Stromal cell of bone marrow (primary cell): Measurements from ENCODE around the gene FNDC10.
A peak's percentile ranks its signal among the peaks of the same experiment; 100 is the strongest.
"Not testable (repeated sequence)": the region's sequence is repeated elsewhere in the genome, so short reads cannot be mapped to it uniquely, and the experiment has no call there.

Source experiments
- DNase-seq: peaks from one replicate; pipeline ENCODE4 v3.0.0-alpha.2; 2012; ENCODE audit warnings: low read depth

FNDC10 gene

DNA sequence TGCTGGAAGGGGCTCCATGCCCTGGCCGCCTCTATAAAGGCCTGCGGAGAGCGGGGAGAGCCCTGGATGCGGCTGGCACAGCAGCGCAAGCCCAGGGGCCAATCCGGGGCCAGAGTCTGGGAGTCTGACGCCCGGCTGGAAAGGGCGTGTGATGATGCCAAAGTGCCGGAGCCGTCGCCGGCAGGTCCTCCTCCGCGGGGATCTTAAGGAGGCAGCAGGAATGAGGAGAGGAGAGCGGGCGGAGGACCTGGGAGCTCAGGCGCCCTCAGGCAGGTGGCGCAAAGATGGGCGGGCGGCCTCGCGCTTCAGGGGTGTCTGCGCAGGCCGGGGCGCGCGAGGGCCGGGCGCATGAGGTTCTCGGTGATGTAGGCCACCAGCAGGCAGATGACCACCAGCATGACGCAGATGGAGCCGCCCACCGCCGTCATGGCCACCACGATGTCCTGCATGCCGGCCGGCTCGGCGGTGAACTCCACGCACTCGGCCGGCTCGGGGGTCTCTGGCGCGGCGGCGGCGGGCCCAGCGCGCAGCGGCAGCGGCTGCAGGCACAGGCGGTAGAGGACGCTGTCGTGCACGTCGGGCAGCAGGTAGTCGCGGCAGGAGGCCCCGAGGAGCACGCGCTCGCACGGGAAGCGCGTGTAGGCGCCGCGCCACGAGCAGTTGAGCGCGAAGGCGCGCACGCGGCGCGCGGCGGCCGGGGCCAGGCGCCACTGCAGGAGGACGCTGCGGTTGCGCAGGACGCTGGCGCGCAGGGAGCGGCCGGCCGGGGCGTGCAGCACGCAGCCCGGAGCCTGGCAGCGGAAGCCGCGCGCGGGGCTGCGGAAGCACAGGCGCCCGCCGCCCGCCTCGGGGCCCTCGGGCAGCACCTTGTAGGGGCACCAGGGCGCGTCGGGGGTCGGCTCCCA lies 653 bp downstream of the FNDC10 start:
- DNase-seq, result no peak

DNA sequence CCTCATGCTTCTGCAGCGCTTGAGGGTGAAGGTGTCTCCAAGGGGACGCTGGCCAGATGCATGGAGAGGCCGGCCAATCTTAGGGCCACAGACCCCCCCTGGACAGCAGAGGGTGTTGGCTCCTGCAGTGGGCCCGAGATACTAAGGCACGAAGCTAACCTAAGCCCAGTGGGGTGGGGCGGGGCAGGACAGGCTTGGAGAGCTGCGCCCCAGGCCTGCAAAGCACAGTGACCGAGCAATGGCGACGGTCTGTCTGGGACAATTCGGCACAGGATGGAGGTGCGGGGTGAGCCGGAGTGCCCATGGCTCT lies 1.3 kb downstream of the FNDC10 start:
- no peak for DNase-seq

DNA sequence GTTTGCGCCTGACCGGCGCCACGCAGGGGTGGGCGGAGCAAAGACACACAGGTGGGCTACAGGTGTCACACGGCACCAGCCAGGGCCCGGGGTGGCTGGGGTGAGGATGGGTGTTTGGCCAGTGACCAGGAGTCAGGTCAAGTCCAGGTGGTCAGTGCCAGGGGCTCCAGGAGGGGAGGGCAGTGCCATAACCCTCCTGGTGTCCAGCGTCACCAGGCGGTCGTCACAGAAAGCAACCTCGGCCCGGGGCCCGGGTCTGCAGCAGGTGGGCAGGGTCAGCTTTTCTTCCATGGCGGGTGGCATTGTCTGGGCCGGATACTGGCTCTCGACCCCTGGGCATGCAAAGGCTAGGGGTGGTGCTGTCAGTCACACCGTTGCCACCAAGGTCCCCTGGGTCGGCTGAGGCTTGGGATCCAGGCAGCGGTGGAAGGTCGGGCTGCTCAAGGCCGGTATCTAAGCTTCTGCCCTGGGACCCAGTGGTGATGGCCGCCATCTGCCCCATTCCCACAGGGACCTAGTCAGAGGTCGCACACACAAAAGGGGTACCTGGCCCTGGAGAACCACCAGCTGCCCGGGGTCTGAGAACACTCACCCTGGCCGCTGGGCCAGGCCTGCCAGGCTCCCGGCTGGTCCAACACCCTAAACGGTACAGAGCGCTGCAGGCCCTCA lies 1.8 kb downstream of the FNDC10 start:
- no peak for DNase-seq

DNA sequence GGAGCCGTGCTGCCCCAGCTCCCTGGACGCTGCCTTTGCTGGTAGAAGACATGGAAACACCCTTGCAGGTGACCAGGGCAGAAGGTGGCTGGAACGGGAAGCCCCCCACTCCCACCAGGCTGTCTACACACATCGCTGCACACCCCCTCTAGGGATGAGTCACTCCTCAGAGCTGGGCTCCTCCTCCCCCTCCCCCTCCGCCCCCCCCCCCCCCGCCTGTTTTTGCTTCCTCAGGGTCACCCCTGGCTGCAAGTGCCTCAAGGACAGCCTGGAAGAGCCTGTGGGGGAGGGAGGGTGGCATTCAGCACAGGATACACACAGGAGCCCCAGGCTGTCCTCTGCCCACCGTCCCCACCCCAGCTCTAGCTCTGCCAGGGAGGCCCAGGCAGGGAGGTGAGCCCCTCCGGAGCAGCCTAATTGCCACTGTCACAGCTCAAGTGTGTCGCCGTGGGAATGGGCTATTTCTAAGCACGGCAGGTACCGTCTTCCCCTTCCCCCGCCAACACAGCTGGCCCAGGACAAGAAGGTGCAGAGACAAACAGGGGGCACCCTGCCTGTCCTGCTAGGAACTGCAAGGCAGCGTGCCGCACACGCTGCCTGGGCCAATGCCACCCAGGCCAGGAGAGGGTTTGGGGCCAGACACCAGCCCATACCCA lies 2.5 kb downstream of the FNDC10 start:
- DNase-seq, result no peak

DNA sequence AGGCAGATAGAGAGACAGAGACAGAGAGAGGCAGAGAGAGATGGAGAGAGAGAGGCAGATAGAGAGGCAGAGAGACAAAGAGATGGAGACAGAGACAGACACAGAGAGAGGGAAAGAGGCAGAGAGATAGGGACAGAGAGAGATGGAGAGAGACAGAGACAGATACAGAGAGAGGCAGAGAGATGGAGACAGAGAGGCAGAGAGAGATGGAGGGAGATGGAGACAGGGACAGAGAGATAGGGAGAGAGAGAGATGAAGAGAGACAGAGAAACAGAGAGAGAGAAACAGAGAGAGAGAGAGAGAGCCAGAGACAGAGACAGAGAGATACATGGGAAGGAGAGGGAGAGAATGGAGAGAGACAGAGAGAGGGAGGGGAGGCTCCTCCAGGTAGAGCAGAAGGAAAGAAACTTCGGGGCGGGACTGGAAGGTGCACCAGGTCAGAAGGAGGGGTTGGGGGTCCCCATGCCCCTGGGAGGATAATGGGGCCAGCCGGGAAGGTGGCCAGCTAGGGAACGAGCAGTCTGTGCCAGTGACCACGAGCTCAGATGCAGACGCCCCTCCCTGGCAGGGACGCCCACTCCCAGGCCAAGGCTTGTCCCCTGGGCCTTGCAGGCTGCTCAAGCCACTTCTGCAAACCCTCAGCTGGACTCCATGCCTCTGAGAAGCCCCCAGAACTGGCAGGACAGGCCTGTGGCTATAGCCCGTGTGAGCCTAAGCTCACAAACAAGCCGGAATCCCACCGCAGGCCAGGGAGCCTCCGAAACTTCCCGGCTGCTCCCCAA lies 3.3 kb downstream of the FNDC10 start:
- no peak for DNase-seq

DNA sequence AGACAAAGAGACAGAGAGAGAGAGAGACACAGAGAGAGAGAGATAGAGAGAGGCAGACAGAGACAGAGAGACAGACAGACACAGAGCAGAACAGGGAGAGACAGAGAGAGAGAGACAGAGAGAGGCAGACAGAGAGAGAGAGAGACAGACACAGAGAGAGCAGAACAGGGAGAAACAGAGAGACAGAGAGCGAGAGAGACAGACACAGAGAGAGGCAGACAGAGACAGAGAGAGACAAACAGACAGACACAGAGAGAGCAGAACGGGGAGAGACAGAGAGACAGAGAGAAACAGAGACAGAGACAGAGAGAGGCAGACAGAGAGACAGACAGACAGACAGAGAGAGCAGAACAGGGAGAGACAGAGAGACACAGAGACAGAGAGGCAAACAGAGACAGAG lies 4.6 kb downstream of the FNDC10 start:
- DNase-seq, result not testable (repeated sequence)

DNA sequence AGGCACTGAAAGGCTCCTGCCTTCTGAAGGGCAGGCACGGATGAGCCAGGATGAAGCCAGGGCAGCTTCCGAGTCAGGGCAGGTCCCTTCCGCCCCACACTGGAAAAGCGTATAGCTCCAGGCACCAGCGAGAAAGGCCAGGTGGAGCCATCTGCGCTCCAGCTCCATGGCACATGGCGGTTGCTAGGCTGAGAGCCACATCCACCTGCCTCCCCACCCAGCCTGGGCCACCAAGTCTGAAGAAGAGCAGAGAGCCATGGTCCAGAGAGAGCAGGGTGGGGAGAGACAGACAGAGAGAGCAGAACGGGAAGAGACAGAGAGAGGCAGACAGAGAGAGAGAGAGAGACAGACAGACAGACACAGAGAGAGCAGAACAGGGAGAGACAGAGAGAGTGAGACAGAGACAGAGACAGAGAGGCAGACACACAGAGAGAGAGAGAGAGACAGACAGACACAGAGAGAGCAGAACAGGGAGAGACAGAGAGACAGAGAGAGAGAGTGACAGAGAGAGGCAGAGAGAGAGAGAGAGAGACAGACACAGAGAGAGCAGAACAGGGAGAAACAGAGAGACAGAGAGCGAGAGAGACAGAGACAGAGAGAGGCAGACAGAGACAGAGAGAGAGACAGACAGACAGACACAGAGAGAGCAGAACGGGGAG lies 5.2 kb downstream of the FNDC10 start:
- no peak for DNase-seq

DNA sequence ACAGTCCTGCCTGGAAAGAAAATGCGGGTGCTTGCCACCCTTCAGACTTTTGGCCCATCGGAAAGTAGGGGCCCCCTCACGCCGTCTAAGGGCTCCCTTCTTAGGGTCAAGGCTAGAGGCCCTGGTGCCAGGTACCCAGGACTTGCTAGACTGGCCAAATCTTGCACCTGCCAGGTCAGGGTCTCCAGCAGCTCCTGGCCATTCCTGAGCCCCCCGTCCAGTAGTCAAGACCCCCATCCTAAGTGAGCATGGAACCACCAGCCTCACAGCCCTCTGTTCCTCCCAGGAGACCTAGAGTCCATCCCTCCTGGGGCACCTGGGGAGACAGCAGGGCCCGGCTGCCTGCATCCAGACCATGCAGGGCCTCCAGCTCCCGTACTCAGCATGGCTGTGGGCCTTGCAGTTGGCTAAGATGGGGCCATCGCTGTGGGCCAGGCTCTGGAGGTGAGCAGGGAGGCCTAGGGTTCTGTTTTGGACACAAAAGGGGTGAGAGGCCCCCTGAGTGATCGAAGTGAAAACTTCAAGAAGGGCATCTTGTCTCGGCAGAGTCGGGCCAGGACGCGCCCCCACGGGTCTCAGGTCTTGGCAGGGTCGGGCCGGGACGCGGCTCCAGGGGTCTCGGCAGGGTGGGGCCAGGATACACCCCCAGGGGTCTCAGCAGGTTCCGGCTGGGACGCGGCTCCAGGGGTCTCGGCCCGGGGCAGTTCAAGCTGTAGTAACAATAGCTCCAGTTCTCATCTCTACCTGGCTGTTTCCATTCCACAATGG lies 5.9 kb downstream of the FNDC10 start:
- no peak for DNase-seq

DNA sequence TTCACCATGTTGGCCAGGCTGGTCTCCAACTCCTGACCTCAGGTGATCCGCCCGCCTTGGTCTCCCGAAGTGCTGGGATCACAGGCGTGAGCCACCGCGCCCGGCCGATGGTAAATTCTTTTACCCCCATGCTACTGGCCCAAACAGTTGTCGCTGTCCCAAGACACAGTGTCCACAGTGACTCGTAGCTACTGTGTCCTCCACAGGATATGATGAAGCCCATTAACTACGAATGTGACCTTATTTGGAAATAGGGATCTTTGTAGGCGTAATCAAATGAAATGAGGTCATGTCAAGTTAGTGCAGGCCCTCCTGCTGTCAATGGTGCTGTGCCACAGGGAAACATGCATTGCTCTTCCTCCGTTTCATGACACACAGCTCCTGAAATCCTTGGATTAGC lies 8.5 kb downstream of the FNDC10 start:
- no peak for DNase-seq

DNA sequence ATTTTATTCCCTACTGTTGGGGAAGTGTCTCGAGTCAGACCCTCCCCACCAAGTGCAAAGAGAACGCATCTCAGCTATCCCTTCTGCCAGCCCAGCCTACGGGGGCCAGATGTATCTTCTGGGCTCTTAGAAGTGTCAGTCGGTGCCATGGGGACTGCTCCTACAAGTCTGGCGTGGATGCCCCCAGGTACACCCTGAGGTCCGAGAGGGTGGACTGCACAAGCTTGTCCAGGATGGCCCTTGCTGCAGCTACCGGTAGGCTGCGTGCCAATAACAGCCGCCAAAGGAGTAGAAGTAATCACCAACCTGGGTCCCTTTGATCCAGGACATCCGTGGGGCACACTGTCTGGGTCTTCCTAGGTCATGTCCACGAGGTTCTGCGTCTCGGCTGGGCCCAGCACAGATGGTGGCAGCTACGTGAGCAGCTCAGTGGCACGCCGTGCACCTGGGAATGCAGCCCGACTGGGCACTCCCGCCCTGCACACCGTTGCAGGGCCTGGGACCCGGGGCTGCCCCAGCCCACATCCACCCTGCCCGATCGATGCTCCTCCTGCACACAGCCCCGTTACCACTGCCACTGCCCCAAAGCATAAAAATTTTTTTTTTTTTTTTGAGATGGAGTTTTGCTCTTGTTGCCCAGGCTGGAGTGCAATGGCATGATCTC lies 16.5 kb downstream of the FNDC10 start:
- no peak for DNase-seq

DNA sequence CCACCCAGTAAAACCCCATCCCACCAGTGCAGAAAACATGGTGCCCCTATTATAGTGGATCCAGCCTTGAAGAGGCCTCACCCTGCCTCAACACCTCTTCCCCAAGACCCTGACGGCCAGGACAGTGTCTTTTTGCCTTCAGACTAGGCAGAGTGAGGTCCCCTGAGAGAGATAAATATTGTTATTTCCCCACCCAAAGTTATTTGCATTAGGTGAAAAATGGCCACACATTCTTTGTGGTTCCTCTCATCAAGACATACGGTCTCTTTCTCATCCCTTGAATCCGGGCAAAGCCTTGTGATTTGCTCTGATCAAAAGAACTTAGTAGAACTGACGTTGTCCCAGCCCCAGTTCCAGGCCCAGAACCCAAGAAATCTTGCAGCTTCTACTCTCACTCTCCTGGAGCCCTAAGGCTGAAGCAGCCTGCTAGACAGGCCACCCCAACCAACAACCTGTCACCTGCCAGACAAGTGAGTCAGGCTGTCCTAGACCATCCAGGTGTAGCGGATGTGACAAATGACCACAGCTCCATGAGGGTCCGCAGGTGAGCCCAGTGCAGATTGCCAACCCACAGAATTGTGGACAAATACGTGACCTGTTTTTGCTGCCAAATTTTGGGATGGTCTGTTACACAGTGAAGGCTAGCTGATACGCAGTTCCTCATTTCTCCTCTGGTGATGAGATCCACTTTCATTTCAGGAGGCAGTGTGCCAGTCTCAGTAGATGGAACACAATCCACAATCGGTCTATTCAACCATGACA lies 17.2 kb downstream of the FNDC10 start:
- DNase-seq, result no peak

DNA sequence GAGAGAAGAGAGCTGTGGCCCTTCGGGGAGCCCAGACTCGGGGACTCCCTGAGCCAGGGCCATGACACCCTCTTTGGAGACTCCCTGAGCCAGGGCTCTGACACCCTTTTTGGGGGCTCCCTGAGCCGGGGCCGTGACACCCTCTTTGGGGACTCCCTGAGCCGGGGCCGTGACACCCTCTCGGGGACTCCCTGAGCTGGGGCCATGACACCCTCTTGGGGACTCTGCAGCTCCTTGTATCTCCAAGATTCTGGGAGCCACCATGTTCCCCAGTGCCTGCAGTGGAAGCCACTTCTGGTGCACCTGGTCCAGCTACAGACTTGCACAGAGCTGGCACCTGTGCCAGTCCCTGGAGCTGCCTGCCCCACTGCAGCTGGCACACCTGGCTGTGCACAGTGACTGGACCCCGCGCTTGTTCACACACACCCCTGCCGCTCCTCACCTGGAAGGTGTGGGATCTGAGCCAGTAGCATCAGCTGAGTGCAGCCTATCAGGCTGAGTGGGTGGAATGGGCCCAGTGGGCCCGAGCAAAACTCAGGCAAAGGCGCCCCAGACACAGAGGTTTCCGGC lies 21.5 kb downstream of the FNDC10 start:
- DNase-seq, result no peak

DNA sequence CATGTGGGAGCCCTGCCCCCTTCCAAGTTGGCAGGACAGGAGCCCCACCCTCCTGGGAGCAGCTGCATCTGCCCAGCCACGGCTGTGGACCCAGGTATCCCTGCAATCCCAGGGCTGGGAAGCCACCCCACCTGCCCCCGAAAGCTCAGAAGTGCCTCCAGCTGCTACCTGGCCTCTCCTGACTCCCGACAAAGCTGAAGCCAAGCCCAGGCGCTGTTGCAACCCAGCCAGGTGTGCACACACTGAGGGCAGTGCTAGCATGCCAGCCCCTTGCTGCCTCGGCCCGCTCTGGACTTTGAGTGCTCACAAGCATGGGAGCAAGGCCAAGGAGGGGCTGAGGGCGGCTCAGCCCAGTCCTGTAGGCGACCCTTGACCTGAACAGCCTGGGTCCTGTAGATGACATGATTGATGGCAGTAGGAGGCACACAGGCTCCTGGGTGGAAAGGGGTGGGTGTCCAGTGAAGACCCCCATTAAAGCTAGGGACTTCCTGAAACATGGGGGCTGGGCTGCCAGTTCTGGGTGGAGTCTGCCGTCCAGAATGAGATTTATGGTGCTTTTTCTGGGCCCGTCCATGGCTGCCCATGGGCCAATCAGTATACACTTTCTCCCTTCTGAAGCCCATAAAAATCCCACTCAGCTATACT lies 22.4 kb downstream of the FNDC10 start:
- DNase-seq, result no peak

DNA sequence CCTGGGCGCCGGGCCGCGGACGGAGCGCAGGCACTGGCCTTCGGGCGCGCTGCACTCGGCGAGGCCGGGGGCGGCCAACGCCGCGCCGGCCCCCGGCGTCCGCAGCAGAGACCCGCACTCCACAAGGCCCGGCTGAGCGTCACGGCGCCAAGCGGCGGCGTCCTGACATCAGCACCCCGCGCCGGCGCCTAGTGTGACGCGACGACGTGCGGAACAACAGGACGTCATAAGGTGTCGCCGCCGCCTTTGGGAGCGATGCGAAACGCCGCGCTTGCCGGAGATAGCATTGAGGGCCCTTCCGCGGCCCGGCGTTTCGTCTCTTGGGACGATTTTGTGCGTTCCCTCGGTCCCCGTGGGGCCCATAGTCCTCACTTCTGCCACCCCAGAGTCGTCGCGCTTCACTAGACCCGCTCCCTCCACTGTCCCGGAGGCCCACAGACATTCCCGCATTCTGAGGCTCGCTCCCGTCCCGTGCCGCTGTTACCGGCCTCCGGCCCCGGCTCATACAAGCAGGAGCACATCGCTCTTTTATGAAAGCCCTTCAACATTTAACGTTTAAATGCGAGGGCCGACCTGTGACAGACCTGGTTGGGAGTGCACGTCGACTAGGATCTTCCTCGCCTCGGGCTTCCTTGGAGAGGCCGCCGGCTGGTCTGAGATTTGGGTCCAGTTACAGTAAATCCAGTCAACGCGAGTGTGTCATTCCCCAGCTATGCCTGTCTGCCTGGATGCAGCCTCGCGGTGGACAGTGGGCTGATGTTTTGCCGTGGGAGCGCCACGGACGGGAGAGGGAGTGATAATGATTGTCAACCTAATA lies 25.0 kb downstream of the FNDC10 start, which contains the start of gene SSU72:
Gene SSU72 (minus strand): TSS at position 143 of the 817 bp plus-strand sequence. CDS start 306 bp downstream, outside the sequence.
- DNase-seq, result peak; percentile 78

DNA sequence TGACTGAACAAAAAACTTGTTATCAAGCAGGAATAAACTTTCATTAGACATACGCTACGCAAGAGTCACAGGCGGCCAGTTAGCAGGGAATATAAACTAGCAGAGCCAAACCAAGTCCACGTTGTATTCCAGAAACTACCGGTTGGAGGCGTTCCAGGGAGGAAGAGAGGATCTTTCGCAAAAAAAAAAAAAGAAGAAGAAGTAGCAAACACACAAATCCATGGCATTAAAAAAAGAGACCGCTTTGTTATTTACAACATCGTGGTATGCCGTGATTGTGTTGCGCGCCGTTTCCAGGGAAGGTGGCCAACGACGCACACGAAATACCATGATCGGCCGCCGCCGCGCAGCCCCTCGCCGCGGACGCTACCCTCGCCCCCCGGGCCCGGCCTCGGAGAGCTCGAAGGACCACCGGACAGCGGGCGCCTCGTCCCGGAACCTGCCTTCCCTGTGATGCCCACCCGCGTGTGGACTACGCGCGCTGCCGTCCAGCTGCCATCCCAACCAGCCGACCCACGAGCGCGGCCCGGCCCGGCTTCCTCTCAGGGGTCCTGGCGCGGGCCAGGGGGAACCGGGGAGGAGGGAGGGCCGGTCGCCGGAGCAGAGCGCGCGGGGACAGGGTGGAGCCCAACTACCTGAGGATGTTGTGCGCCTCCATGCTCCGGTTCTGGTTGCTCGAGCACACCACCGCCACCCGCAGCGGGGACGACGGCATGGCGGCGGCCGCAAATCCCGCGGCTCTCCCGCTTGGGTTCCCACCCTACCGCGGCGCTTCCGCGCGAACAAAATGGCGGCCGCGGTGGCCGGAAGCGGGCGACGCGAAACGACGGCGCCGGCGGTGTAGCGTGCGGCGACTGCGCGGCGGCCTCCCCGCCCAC lies 25.9 kb downstream of the FNDC10 start:
- peak; percentile 38 for DNase-seq

DNA sequence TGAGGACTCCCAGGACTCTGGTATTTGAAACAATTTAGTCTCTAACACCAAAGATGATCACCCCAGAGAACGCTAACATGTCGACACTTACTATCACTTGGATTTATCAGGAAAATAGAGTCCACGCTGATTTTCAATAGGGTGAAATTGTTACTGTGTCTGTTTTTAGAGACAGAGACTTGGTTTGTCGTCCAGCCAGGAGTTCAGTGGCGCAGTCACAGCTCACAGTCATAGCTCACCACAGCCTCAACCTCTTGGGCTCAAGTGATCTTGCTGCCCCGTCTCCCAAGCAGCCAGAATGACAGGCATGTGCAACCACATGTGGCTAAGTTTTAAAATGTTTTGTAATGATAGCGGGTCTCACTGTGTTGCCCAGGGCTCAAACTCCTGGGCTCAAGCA lies 30.6 kb downstream of the FNDC10 start:
- no peak for DNase-seq

DNA sequence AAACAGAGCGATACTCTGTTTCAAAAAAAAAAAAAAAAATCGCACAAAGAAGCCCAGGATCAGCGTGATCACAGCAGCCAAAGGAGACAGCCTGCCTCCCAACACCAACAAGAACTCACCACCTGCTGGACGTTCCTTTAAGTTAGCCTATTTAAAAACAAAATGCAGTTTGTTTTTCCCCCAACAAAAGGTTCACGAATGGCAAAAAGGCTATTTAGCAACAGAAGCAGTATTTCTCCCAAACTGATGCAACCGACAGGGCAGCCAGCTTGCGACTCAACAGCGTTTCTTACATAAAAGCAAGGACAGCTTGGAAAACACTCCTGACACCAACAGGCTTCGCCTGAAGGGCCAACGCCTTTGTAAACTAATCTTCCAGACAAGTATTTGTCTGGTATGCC lies 32.0 kb downstream of the FNDC10 start:
- DNase-seq, result no peak
